Hepatocyte (in vitro differentiated cells): ENCODE measurements around the gene PRRT4. TPM values are rescaled to one million over a fixed set of nuclear protein-coding genes. Genes with fewer than 3 reads are reported as not detected.

Source experiments
- DNase-seq: peaks from one replicate; pipeline ENCODE4 v3.0.0-alpha.2; 2016; ENCODE audit warnings: low spot score
- H2AFZ ChIP-seq: fragments of 200-600 bp; sonication (generic); 2 replicates; pipeline ENCODE4 v1.6.0; 2016; ENCODE audit warnings: antibody characterized with exemption, mild to moderate bottlenecking
- H3K27ac ChIP-seq: fragments of 200-600 bp; sonication (generic); 2 replicates; pipeline ENCODE4 v1.5.1; 2016; ENCODE audit warnings: mild to moderate bottlenecking
- H3K27me3 ChIP-seq: fragments of 200-600 bp; sonication (generic); 2 replicates; pipeline ENCODE4 v1.6.1; 2016
- H3K36me3 ChIP-seq: fragments of 200-600 bp; sonication (generic); replicated peaks from 2 replicates; pipeline ENCODE4 v1.5.1; 2016; ENCODE audit warnings: low read depth; ENCODE audit not compliant: insufficient read depth
- H3K4me1 ChIP-seq: fragments of 200-600 bp; sonication (generic); 2 replicates; pipeline ENCODE4 v1.5.1; 2016; ENCODE audit warnings: mild to moderate bottlenecking, moderate library complexity; ENCODE audit not compliant: insufficient read depth
- H3K4me2 ChIP-seq: fragments of 200-600 bp; sonication (generic); 2 replicates; pipeline ENCODE4 v1.6.0; 2016
- H3K4me3 ChIP-seq: fragments of 200-600 bp; sonication (generic); 2 replicates; pipeline ENCODE4 v1.5.1; 2016; ENCODE audit warnings: mild to moderate bottlenecking
- H3K79me2 ChIP-seq: fragments of 200-600 bp; sonication (generic); 2 replicates; pipeline ENCODE4 v1.6.0; 2017; ENCODE audit warnings: mild to moderate bottlenecking
- H3K9me2 ChIP-seq: fragments of 200-600 bp; sonication (generic); replicated peaks from 2 replicates; pipeline ENCODE4 v1.6.0; 2017; ENCODE audit warnings: mild to moderate bottlenecking; ENCODE audit not compliant: insufficient read depth
- H3K9me3 ChIP-seq: fragments of 200-600 bp; sonication (generic); 2 replicates; pipeline ENCODE4 v1.5.1; 2016; ENCODE audit warnings: low read depth, mild to moderate bottlenecking
- H4K20me1 ChIP-seq: fragments of 200-600 bp; sonication (generic); 2 replicates; pipeline ENCODE4 v1.6.0; 2016; ENCODE audit warnings: mild to moderate bottlenecking; ENCODE audit not compliant: insufficient read depth, poor library complexity, severe bottlenecking
- CTCF ChIP-seq: fragments of 200-600 bp; sonication (generic); IDR thresholded peaks from 2 replicates; pipeline ENCODE4 v1.5.1; 2016; ENCODE audit warnings: antibody characterized with exemption, mild to moderate bottlenecking; ENCODE audit not compliant: poor library complexity
- EZH2 ChIP-seq: fragments of 200-600 bp; sonication (generic); IDR thresholded peaks from 2 replicates; pipeline ENCODE4 v1.6.1; 2016; ENCODE audit warnings: antibody characterized with exemption, mild to moderate bottlenecking, borderline replicate concordance
- EZH2phosphoT487 ChIP-seq: fragments of 200-600 bp; sonication (generic); IDR thresholded peaks from one replicate; pipeline ENCODE4 v1.6.1; 2018; ENCODE audit warnings: antibody characterized with exemption, mild to moderate bottlenecking, low read depth, moderate library complexity; ENCODE audit not compliant: unreplicated experiment, severe bottlenecking
- WGBS: methylation state at CpG from one replicate; pipeline ENCODE4 v1.1.6; 2016; ENCODE audit warnings: low lambda C conversion rate; ENCODE audit errors: missing lambda C conversion rate; 5-methylcytosine and 5-hydroxymethylcytosine counted together
- polyA plus RNA-seq: library from polyadenylated mRNA; unstranded; fragments of >200 nt; fragmentation: Nextera tagmentation; extraction: Ambion mirVana; gene quantifications from 2 replicates; pipeline ENCODE4 v1.2.1, GENCODE V29; 2016
- total RNA-seq: library from RNA; depleted of rRNA; stranded (reverse); fragments of >200 nt; gene quantifications from 2 replicates; pipeline ENCODE4 v1.2.3, GENCODE V29; 2014

Gene PRRT4
- total RNA-seq (1.2 and 2.2 TPM in 2 replicates), polyA plus RNA-seq (3.4 and 4.1 TPM in 2 replicates)

- H3K79me2 ChIP-seq: no peaks in the 10 kb centered on the region
- H3K4me2 ChIP-seq: peak within 1 kb of the TSS; percentile 92
- peak within 1 kb of the TSS; percentile 55 for H3K4me3 ChIP-seq
- peaks cover 67% of the 10 kb centered on the region for H3K27me3 ChIP-seq
- H3K4me1 ChIP-seq: peaks cover 13% of the 10 kb centered on the region
- WGBS: 3% methylated on average over 39 of the region's 88 CpGs
- peak; percentile 71 for DNase-seq
- H3K36me3 ChIP-seq: no peaks in the 10 kb centered on the region
- H2AFZ ChIP-seq: peak within 1 kb of the TSS; percentile 36
- no peaks in the 10 kb centered on the region for H3K9me2 ChIP-seq
- no peaks in the 10 kb centered on the region for H4K20me1 ChIP-seq
- H3K27ac ChIP-seq: no peak within 1 kb of the TSS
- no peaks in the 10 kb centered on the region for H3K9me3 ChIP-seq
- TF ChIP-seq CTCF: peak; percentile 5
- TF ChIP-seq EZH2: no peak
- no peak for TF ChIP-seq EZH2phosphoT487
Measured at GRCh38 chr7:128361411-128362379, at the start of gene PRRT4. Gene PRRT4, minus strand, starts transcription at chr7:128361690.

- Histone ChIP-seq H4K20me1 (no peaks in the 10 kb centered on the region), H3K4me1 (peaks cover 32% of the 10 kb centered on the region), H3K9me3 (no peaks in the 10 kb centered on the region), H3K9me2 (no peaks in the 10 kb centered on the region), H3K36me3 (no peaks in the 10 kb centered on the region), H3K27ac (peak overlapping the region; percentile 90), H3K79me2 (peaks cover 1% of the 10 kb centered on the region), H3K4me3 (peak overlapping the region; percentile 65), H3K4me2 (peak overlapping the region; percentile 90), H3K27me3 (no peaks in the 10 kb centered on the region), H2AFZ (peak overlapping the region; percentile 76)
- no peak for DNase-seq
- TF ChIP-seq CTCF (no peak), EZH2phosphoT487 (no peak), EZH2 (no peak)
- WGBS: 3% methylated on average over 6 of the region's 6 CpGs
Measured at GRCh38 chr7:128410451-128410753, 48.9 kb upstream of the PRRT4 start.

GRCh38 chr7:128409596-128410450 lies 48.3 kb upstream of the PRRT4 start, which contains the start of gene IMPDH1:
Gene IMPDH1, minus strand, starts transcription at chr7:128409982. Its CDS starts 81 bp downstream, at chr7:128409901.
- Histone ChIP-seq H2AFZ (peak within 1 kb of the TSS; percentile 76), H3K27ac (peak within 1 kb of the TSS; percentile 90), H3K9me3 (no peaks in the 10 kb centered on the region), H3K9me2 (no peaks in the 10 kb centered on the region), H3K27me3 (no peaks in the 10 kb centered on the region), H3K4me2 (peak within 1 kb of the TSS; percentile 90), H3K36me3 (no peaks in the 10 kb centered on the region), H3K4me1 (peaks cover 38% of the 10 kb centered on the region), H3K4me3 (peak within 1 kb of the TSS; percentile 65), H3K79me2 (peaks cover 7% of the 10 kb centered on the region), H4K20me1 (peaks cover 2% of the 10 kb centered on the region)
- WGBS: under 1% methylated on average over 75 of the region's 87 CpGs
- TF ChIP-seq EZH2 (no peak), EZH2phosphoT487 (no peak), CTCF (no peak)
- peak; percentile 92 for DNase-seq
